BLaER1 treated with 17β-estradiol and CSF1 and Interleukin-3, amounts not matched to agents 10 nM and 100 nM (cell line): ENCODE results near the gene PALM.

ENCODE experiments used
- H3K27ac ChIP-seq, 11 experiments: shearing (Covaris generic); formaldehyde crosslinking; 2 replicates each; pipeline ENCODE4 v1.8.1; 2022
- H3K27me3 ChIP-seq, 11 experiments: shearing (Covaris generic); formaldehyde crosslinking; 2 replicates each; pipeline ENCODE4 v1.8.1; 2022
- H3K36me3 ChIP-seq, 11 experiments: shearing (Covaris generic); formaldehyde crosslinking; 2 replicates each; pipeline ENCODE4 v1.8.1; 2022
- H3K4me1 ChIP-seq, 10 experiments: shearing (Covaris generic); formaldehyde crosslinking; 2 replicates each; pipeline ENCODE4 v1.8.1; 2022
- H3K4me2 ChIP-seq, 11 experiments: shearing (Covaris generic); formaldehyde crosslinking; 2 replicates each; pipeline ENCODE4 v1.8.1; 2022
- H3K4me3 ChIP-seq, 10 experiments: shearing (Covaris generic); formaldehyde crosslinking; 2 replicates each; pipeline ENCODE4 v1.8.1; 2022
- H3K9ac ChIP-seq, 11 experiments: shearing (Covaris generic); formaldehyde crosslinking; 2 replicates each; pipeline ENCODE4 v1.8.1; 2022
- H3K9me3 ChIP-seq, 11 experiments: shearing (Covaris generic); formaldehyde crosslinking; replicated peaks in 1 of 11; 2 replicates each; pipeline ENCODE4 v1.8.1; 2022
- H4K20me1 ChIP-seq, 11 experiments: shearing (Covaris generic); formaldehyde crosslinking; 2 replicates each; pipeline ENCODE4 v1.8.1; 2022
- Cebpa-rat ChIP-seq, 11 experiments: shearing (Covaris generic); IDR thresholded peaks; 2 replicates each; pipeline ENCODE4 v1.8.1; 2022

The PALM gene

GRCh38 chr19:752652-753517, 44.1 kb downstream of the PALM start:
- H3K4me3 ChIP-seq: no peak overlapping the region; a peak in 1 of 20 replicates
- H3K27me3 ChIP-seq: no peaks in the 10 kb centered on the region
- H3K36me3 ChIP-seq: peaks cover 0 to 2% (median under 1%) of the 10 kb centered on the region in 11 experiments; a peak in 5 of 22 replicates
- TF ChIP-seq Cebpa-rat (IDR thresholded peaks at IDR 0.05): peak in 9 of 11 experiments; percentile 6 to 84 (median 32); a peak in 8 of 22 replicates
- H3K9me3 ChIP-seq: peaks cover 17 to 21% (median 20%) of the 10 kb centered on the region in 11 experiments
- no peaks in the 10 kb centered on the region; a peak in 1 of 22 replicates for H4K20me1 ChIP-seq
- H3K9ac ChIP-seq: peak overlapping the region in 8 of 11 experiments; percentile 15 to 67 (median 51); a peak in 9 of 22 replicates
- peaks cover 12 to 47% (median 30%) of the 10 kb centered on the region in 10 experiments for H3K4me1 ChIP-seq
- peak overlapping the region in 10 of 11 experiments; percentile 50 to 79 (median 63); a peak in 18 of 22 replicates for H3K27ac ChIP-seq
- peak overlapping the region; percentile 40 to 71 (median 59) for H3K4me2 ChIP-seq

- H3K27ac ChIP-seq: no peak overlapping the region
Measured at GRCh38 chr19:754530-754929, 45.8 kb downstream of the PALM start.

GRCh38 chr19:755063-755462, 46.3 kb downstream of the PALM start:
- Histone ChIP-seq H3K4me3 (no peak overlapping the region), H3K4me2 (peak overlapping the region in 5 of 11 experiments; percentile 2 to 63 (median 11); a peak in 1 of 22 replicates), H3K36me3 (no peaks in the 10 kb centered on the region), H3K27me3 (no peaks in the 10 kb centered on the region), H4K20me1 (no peaks in the 10 kb centered on the region; a peak in 1 of 22 replicates), H3K27ac (no peak overlapping the region), H3K4me1 (peaks cover 12 to 47% (median 30%) of the 10 kb centered on the region in 10 experiments), H3K9ac (peak overlapping the region in 1 of 11 experiments; percentile 44; a peak in 1 of 22 replicates), H3K9me3 (peaks cover 29 to 40% (median 38%) of the 10 kb centered on the region in 11 experiments)
- no peak for TF ChIP-seq Cebpa-rat (IDR thresholded peaks at IDR 0.05)

More at GRCh38 chr19:754530-754929, 45.8 kb downstream of the PALM start:
- H3K36me3 ChIP-seq: no peaks in the 10 kb centered on the region
- H3K9ac ChIP-seq: no peak overlapping the region
- peaks cover 12 to 47% (median 30%) of the 10 kb centered on the region in 10 experiments for H3K4me1 ChIP-seq
- H3K9me3 ChIP-seq: peaks cover 29 to 35% (median 34%) of the 10 kb centered on the region in 11 experiments
- no peak for TF ChIP-seq Cebpa-rat (IDR thresholded peaks at IDR 0.05)
- H3K4me2 ChIP-seq: peak overlapping the region in 6 of 11 experiments; percentile 9 to 69 (median 11); a peak in 3 of 22 replicates
- H4K20me1 ChIP-seq: no peaks in the 10 kb centered on the region; a peak in 1 of 22 replicates
- H3K4me3 ChIP-seq: no peak overlapping the region
- no peaks in the 10 kb centered on the region for H3K27me3 ChIP-seq

- no peak for TF ChIP-seq Cebpa-rat (IDR thresholded peaks at IDR 0.05)
- H3K27me3 ChIP-seq: no peaks in the 10 kb centered on the region
- no peak overlapping the region for H3K4me2 ChIP-seq
- H3K27ac ChIP-seq: no peak overlapping the region
- peaks cover 12 to 44% (median 28%) of the 10 kb centered on the region in 10 experiments for H3K4me1 ChIP-seq
- H3K4me3 ChIP-seq: no peak overlapping the region; a peak in 1 of 20 replicates
- no peaks in the 10 kb centered on the region; a peak in 1 of 22 replicates for H4K20me1 ChIP-seq
- H3K9me3 ChIP-seq: peaks cover 30 to 42% (median 39%) of the 10 kb centered on the region in 11 experiments
- no peak overlapping the region for H3K9ac ChIP-seq
- H3K36me3 ChIP-seq: no peaks in the 10 kb centered on the region
Measured at GRCh38 chr19:756236-756635, 47.5 kb downstream of the PALM start.

GRCh38 chr19:756821-757688, 48.3 kb downstream of the PALM start:
- Histone ChIP-seq H3K4me3 (no peak overlapping the region; a peak in 1 of 20 replicates), H3K27ac (no peak overlapping the region), H4K20me1 (no peaks in the 10 kb centered on the region), H3K9me3 (peaks cover 35 to 48% (median 44%) of the 10 kb centered on the region in 11 experiments), H3K36me3 (no peaks in the 10 kb centered on the region), H3K4me2 (peak overlapping the region in 1 of 11 experiments; percentile 10; a peak in 1 of 22 replicates), H3K9ac (no peak overlapping the region), H3K4me1 (peaks cover 12 to 36% (median 25%) of the 10 kb centered on the region in 10 experiments), H3K27me3 (no peaks in the 10 kb centered on the region; a peak in 1 of 22 replicates)
- TF ChIP-seq Cebpa-rat (IDR thresholded peaks at IDR 0.05): no peak

- Histone ChIP-seq H3K4me3 (no peak overlapping the region), H3K36me3 (no peaks in the 10 kb centered on the region), H3K9me3 (peaks cover 37 to 53% (median 44%) of the 10 kb centered on the region in 11 experiments), H3K4me1 (peaks cover 8 to 29% (median 20%) of the 10 kb centered on the region in 10 experiments; a peak in 19 of 20 replicates), H3K9ac (no peak overlapping the region), H3K27me3 (no peaks in the 10 kb centered on the region; a peak in 1 of 22 replicates), H3K4me2 (no peak overlapping the region), H4K20me1 (no peaks in the 10 kb centered on the region), H3K27ac (no peak overlapping the region)
- TF ChIP-seq Cebpa-rat (IDR thresholded peaks at IDR 0.05): no peak
Measured at GRCh38 chr19:757811-758668, 49.3 kb downstream of the PALM start.

GRCh38 chr19:763181-763580, 54.4 kb downstream of the PALM start:
- no peak overlapping the region for H3K9ac ChIP-seq
- H3K9me3 ChIP-seq: peaks cover 16 to 32% (median 23%) of the 10 kb centered on the region in 11 experiments
- H4K20me1 ChIP-seq: no peaks in the 10 kb centered on the region
- no peaks in the 10 kb centered on the region; a peak in 1 of 22 replicates for H3K27me3 ChIP-seq
- no peak overlapping the region for H3K4me3 ChIP-seq
- no peak overlapping the region for H3K4me2 ChIP-seq
- H3K27ac ChIP-seq: no peak overlapping the region
- TF ChIP-seq Cebpa-rat (IDR thresholded peaks at IDR 0.05): no peak
- H3K36me3 ChIP-seq: no peaks in the 10 kb centered on the region
- peaks cover 0 to 7% (median 0%) of the 10 kb centered on the region in 10 experiments; a peak in 1 of 20 replicates for H3K4me1 ChIP-seq

GRCh38 chr19:763869-764268, 55.1 kb downstream of the PALM start:
- no peak for TF ChIP-seq Cebpa-rat (IDR thresholded peaks at IDR 0.05)
- no peaks in the 10 kb centered on the region for H4K20me1 ChIP-seq
- no peak overlapping the region for H3K4me3 ChIP-seq
- H3K9me3 ChIP-seq: peaks cover 9 to 25% (median 16%) of the 10 kb centered on the region in 11 experiments
- H3K4me1 ChIP-seq: peaks cover 0 to 7% (median 0%) of the 10 kb centered on the region in 10 experiments; a peak in 1 of 20 replicates
- H3K27me3 ChIP-seq: no peaks in the 10 kb centered on the region; a peak in 1 of 22 replicates
- H3K9ac ChIP-seq: no peak overlapping the region
- H3K4me2 ChIP-seq: no peak overlapping the region; a peak in 1 of 22 replicates
- no peaks in the 10 kb centered on the region for H3K36me3 ChIP-seq
- H3K27ac ChIP-seq: no peak overlapping the region
